Measurements from ENCODE around the gene SCAMP2.

Gene SCAMP2

GRCh38 chr15:74815121-74815934, 57.8 kb downstream of the SCAMP2 start:
- DNase-seq, result no peak

DNA sequence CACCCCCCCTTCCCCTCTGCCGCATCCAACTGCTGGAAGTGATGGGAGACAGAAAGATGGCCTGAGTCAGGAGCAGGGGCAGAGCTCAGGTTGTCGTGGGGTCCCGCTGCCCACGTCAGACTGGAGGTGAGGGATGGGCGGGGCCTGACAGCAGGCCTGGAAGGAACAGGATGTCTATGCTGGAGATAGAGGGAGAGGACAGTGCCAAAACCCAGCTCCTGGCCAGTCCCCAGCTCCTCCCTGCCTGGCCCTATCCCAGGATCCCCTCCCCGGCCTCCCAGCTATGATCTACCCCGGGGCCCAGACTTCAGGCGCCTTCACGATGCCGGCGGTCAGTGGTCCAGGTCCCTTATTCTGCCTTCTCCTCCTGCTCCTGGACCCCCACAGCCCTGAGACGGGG, 60.6 kb downstream of the SCAMP2 start, which contains the start of gene LMAN1L:
TSS of gene LMAN1L (plus strand) at position 303 of the 400 bp plus-strand sequence. CDS start at position 323, 20 bp downstream.
- DNase-seq, result no peak

DNA sequence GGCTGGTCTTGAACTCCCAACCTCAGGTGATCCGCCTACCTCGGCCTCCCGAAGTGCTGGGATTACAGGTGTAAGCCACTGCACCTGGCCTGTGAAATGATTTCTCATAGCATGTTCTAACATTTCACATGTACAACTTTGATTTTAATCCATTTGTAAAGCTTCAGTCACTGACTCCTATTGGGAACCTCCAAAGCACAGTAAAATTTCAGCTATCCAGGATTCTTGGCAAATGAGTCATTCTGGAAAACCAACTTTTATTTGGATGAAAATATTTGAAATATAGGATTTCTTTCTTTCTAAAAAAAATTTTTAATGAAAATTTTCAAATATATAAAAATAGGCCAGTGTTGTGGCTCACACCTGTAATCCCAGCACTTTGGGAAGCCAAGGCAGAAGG, 63.2 kb downstream of the SCAMP2 start:
- DNase-seq, result no peak

- no peak for DNase-seq
Measured at GRCh38 chr15:74809242-74809641, 63.9 kb downstream of the SCAMP2 start.

DNA sequence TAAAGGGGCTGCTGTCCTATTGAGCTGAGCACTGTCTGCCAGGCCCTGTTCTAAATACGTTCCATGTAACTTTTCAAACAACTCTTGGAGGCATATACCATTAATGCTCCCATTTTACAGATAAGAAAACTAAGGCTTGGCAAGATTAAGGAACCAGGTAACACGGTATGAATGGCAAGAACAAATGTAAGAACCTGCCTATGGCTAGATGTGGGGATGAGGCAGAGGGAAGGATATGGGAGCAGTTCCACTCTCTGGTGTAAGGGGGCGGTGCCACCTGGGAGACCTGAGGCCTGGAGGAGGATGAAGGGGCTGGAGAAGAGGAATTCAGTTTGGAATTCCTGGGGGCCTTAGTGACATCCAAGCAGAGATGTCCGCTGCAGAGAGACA, 64.3 kb downstream of the SCAMP2 start:
- DNase-seq, result no peak

DNA sequence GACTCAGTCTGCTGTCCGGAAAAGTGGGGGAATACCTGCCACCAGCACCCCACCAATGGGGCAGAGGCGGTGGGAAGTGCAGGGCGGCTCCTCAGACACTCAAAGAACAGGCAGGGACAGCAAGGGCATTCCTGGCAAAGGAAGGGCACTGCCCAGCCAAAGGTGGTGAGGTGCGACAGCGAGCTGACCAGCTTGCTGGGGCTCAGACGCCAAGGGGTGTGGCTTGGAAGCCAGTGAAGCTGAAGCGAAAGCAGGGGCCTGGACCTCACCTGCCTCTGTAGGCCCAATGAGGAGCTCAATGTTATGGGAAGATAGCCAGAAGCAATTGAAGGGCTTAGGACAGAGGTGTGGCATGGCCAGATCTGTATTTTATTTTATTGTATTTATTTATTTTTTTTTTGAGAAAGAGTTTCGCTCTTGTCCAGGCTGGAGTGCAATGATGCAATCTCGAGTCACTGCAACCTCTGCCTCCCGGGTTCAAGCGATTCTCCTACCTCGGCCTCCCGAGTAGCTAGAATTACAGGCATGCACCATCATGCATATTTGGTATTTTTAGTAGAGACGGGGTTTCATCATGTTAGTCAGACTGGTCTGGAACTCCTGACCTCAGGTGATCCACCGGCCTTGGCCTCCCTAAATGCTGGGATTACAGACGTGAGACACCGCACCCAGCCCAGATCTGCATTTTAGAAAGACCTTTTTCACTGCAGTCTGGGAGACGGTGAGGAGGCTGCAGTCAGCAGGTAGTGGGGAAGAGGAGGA, 64.9 kb downstream of the SCAMP2 start:
- DNase-seq, result no peak

- no peak for DNase-seq
Measured at GRCh38 chr15:74807282-74807681, 65.9 kb downstream of the SCAMP2 start.

DNA sequence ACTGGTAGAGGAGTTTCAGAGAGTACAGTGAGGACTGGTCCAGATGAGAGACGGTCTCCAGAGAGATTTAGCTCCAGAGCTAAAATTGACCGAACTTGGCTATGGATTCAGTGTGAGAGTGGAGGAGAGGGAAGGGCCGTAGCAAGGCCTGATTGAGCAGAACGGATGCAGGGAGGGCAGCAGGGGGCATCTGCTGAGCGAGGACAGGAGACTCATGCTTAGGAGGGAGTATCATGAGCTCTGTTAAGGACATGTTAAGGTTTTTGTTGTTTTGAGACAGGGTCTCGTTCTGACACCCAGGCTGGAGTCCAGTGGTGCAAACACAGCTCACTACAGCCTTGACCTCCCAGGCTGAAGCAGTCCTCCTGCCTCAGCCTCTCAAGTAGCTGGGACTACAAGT, 68.2 kb downstream of the SCAMP2 start:
- no peak for DNase-seq

DNA sequence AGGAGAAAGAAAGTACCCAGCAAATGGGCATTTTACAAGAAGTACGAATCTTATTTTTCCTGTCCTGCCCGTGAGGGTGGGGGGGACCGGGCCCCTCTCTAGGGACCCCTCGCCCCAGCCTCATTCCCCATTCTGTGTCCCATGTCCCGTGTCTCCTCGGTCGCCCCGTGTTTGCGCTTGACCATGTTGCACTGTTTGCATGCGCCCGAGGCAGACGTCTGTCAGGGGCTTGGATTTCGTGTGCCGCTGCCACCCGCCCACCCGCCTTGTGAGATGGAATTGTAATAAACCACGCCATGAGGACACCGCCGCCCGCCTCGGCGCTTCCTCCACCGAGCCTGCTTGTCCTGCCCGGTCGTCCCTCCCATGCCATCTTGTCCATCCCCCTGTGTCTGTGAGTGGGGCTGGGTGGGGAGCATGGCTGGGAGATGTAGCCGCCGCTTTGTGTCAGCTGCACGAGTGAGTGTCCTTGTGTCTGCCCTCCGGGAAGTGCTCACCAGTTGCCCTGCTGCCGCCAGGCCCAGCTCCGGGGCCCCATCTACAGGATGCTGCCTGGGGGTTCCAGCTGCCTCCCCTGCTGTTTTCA, 70.2 kb downstream of the SCAMP2 start:
- no peak for DNase-seq

DNA sequence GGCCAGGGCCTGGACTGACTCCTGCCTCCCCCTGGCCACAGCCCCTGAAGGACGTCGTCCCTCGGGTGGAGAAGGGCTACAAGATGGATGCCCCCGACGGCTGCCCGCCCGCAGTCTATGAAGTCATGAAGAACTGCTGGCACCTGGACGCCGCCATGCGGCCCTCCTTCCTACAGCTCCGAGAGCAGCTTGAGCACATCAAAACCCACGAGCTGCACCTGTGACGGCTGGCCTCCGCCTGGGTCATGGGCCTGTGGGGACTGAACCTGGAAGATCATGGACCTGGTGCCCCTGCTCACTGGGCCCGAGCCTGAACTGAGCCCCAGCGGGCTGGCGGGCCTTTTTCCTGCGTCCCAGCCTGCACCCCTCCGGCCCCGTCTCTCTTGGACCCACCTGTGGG, 70.9 kb downstream of the SCAMP2 start:
- no peak for DNase-seq

- DNase-seq, result no peak
Measured at GRCh38 chr15:74801311-74801997, 71.7 kb downstream of the SCAMP2 start.

DNA sequence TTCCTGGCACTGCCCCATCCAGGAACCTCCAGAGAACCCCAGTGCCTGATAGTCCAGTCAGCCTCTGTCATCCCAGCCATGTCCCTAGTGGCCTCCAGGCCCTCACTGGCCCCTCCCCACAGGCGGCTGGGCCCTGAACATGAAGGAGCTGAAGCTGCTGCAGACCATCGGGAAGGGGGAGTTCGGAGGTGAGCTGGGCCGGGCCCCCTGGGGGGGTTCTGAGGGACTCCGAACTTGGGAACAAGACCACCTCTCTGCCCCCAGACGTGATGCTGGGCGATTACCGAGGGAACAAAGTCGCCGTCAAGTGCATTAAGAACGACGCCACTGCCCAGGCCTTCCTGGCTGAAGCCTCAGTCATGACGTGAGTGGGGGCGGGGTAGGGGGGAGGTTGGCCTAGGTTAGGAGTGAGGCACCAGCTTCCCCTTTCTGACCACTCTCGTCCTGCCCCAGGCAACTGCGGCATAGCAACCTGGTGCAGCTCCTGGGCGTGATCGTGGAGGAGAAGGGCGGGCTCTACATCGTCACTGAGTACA, 72.5 kb downstream of the SCAMP2 start:
- no peak for DNase-seq

DNA sequence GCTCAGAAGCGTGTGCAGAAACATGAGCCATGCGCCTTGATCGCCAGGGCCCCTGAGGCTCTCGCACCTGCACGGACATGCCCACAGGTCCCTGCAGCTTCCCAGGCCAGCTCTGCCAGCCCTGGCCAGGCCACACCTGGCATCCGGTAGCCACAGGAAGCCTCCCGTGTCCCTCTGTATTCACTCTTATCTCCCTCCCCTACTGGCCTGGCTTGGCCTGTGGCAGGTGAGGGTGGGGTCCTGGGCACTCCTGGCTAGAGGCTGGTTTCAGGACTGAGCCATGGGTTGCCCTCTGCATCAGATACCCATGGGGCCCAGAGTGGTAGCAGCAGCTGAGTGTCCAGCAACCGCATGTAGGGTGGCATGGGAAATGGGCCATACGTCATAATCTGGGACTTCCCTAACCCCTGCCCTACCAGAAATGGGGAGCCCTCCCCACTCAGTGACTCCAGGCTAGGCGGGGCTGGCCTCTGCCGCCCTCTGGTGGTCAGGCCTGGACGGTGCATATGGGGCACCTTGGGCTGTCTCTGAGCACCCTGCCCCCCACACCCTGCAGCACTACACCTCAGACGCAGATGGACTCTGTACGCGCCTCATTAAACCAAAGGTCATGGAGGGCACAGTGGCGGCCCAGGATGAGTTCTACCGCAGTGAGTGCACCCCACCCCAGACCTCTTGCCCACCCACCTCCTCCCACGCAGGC, 73.2 kb downstream of the SCAMP2 start:
- DNase-seq, result peak; percentile 34 to 35

GRCh38 chr15:74799255-74799855, 73.8 kb downstream of the SCAMP2 start:
- no peak for DNase-seq

DNA sequence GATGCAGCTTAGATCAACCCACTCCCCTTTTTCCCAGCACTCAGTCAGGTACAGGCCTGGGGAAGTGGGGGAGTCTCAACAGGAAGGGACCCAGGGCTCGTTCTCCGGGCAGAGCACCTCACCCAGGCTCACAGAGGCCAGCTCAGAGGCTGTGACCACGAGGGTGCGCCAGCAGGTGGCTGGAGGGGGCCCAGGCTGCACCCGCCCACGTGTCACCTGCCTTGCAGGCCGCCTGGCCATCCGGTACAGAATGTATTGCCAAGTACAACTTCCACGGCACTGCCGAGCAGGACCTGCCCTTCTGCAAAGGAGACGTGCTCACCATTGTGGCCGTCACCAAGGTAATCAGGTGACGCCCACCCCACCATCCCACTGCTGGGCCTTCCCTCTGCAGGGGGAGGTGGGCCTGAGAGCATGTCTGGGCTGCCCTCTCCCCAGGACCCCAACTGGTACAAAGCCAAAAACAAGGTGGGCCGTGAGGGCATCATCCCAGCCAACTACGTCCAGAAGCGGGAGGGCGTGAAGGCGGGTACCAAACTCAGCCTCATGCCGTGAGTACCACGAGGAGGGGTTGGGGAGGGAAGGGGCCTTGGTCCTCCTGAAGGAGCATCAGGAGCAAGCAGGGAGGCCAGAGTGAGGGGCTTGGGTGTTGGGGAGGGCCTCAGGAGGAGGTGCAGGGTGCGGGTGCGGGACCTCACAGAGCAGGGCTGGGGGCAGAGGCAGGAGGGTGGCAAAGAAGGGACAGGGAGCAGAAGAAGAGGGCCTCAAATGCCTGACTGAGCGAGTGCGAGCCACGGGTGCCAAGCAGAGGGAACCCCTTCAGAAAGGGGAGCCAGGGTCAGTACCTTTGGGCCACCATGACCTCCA, 74.5 kb downstream of the SCAMP2 start:
- no peak for DNase-seq

DNA sequence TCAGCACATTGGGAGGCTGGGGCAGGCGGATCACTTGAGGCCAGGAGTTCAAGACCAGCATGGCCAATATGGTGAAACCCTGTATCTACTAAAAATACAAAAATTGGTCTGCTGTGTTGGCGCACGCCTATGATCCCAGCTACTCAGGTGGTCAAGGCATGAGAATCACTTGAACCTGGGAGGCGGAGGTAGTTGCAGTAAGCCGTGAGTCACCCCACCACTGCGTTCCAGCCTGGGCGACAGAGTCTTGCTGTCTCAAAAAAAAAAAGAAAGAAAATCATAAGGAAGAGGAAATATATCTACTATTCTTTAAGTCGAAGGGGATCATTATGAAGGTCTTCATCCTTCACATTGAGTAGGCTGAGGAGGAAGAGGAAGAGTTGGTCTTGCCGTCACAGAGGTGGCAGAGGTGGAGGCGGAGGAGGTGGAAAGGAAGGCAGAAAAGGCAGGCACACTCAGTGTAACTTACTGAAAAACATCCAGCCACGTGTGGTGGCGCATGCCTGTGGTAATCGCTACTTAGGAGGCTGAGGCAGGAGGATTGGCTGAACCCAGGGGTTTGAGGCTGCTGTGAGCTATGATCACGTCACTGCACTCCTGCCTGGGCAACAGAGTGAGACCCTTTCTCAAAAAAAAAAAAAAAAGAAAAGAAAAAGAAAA, 77.1 kb downstream of the SCAMP2 start:
- no peak for DNase-seq

DNA sequence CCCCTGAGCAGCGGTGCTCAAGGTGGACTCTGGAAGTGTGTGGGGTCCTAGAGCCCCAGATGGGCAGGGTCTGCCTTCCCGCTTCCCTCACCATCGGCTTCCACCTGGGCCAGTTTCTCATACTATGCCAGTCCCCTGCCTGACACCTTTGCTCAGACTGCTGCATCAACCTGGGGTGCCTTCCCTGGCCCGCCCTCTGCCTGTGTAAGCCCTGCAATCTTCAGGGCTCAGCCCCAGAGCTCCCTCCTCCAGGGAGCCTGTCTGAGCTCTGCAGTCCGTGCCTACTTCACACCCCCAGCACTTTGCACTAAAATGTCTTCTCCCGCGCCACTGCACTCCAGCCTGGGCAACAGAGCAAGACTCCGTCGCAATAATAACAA, 78.2 kb downstream of the SCAMP2 start:
- DNase-seq, result no peak

GRCh38 chr15:74794248-74794969, 78.8 kb downstream of the SCAMP2 start:
- no peak for DNase-seq

Measured in NCI-H1930 (cell line).